SK-N-SH (cell line): ENCODE results near the gene MYO16. TPM values are rescaled to one million over a fixed set of nuclear protein-coding genes. Genes with fewer than 3 reads are reported as not detected.

ENCODE experiments used
- CTCF ChIA-PET: fragments of 300-600, 350-600 bp; formaldehyde crosslinking; extraction: SDS; loops from one replicate; lab custom pipeline; 2021; lab: Yijun Ruan, JAX
- POLR2A ChIA-PET: fragments of 350-600 bp; sonication (Branson Sonifier 250); formaldehyde crosslinking; extraction: SDS; loops from one replicate; lab custom pipeline; 2020; ENCODE audit warnings: antibody characterized with exemption, inconsistent platforms; lab: Yijun Ruan, JAX
- DNase-seq: peaks from one replicate; pipeline ENCODE4 v3.0.0; 2012
- H2AFZ ChIP-seq: fragments of 200-600 bp; sonication (generic); 2 replicates; pipeline ENCODE4 v1.8.1; 2016; ENCODE audit warnings: antibody characterized with exemption, mild to moderate bottlenecking, low read depth
- H3F3A ChIP-seq: fragments of 200-600 bp; sonication (generic); replicated peaks from 2 replicates; pipeline ENCODE3; 2016; ENCODE audit warnings: antibody characterized with exemption, mild to moderate bottlenecking; ENCODE audit not compliant: insufficient read depth
- H3K27ac ChIP-seq, 2 experiments: fragments of 200-500 bp in 1 of 2; fragments of 200-600 bp in 1 of 2; sonication (Bioruptor generic) in 1 of 2; sonication (generic), shearing (Covaris generic) in 1 of 2; 2 replicates each; pipeline versions ENCODE4 v1.5.1 to v1.6.1; 2014 to 2016; ENCODE audit warnings: low read depth in 2 of 2, inconsistent platforms in 1 of 2, low read length in 1 of 2, mild to moderate bottlenecking in 1 of 2, mixed read lengths in 1 of 2
- H3K27me3 ChIP-seq: fragments of 200-600 bp; sonication (generic), shearing (Covaris generic); 2 replicates; pipeline ENCODE4 v1.6.1; 2016; ENCODE audit warnings: mixed run types; ENCODE audit not compliant: insufficient read depth
- H3K36me3 ChIP-seq, 2 experiments: fragments of 200-500 bp in 1 of 2; fragments of 200-600 bp in 1 of 2; sonication (Bioruptor generic) in 1 of 2; sonication (generic) in 1 of 2; replicated peaks in 1 of 2; 2 replicates each; pipeline versions ENCODE3 to v1.5.1; 2014 to 2016; ENCODE audit warnings: low read length in 1 of 2, mild to moderate bottlenecking in 1 of 2; ENCODE audit not compliant: insufficient read depth in 2 of 2, control insufficient read depth in 1 of 2
- H3K4me1 ChIP-seq, 2 experiments: fragments of 200-500 bp in 1 of 2; fragments of 200-600 bp in 1 of 2; sonication (Bioruptor generic) in 1 of 2; sonication (generic), shearing (Covaris generic) in 1 of 2; 2 replicates each; pipeline versions ENCODE4 v1.5.1 to v1.6.1; 2014 to 2016; ENCODE audit warnings: low read depth in 1 of 2, low read length in 1 of 2, mixed run types in 1 of 2; ENCODE audit not compliant: insufficient read depth in 2 of 2, control insufficient read depth in 1 of 2
- H3K4me2 ChIP-seq: fragments of 200-600 bp; sonication (generic), shearing (Covaris generic); 2 replicates; pipeline ENCODE4 v1.6.1; 2017; ENCODE audit warnings: mixed run types
- H3K4me3 ChIP-seq, 2 experiments: fragments of 200-500 bp in 1 of 2; fragments of 200-600 bp in 1 of 2; sonication (Bioruptor generic) in 1 of 2; sonication (generic), shearing (Covaris generic) in 1 of 2; 2 replicates each; pipeline versions ENCODE4 v1.5.1 to v1.8.1; 2014 to 2016; ENCODE audit warnings: low read depth in 2 of 2, inconsistent platforms in 1 of 2, low read length in 1 of 2, mild to moderate bottlenecking in 1 of 2, mixed read lengths in 1 of 2, moderate library complexity in 1 of 2
- H3K79me2 ChIP-seq: fragments of 200-600 bp; sonication (generic); 2 replicates; pipeline ENCODE4 v1.8.1; 2017; ENCODE audit warnings: mild to moderate bottlenecking; ENCODE audit not compliant: insufficient read depth
- H3K9ac ChIP-seq: fragments of 200-600 bp; sonication (generic); 2 replicates; pipeline ENCODE4 v1.6.1; 2017; ENCODE audit warnings: mixed run types
- H3K9me2 ChIP-seq: fragments of 200-600 bp; sonication (generic); 2 replicates; pipeline ENCODE4 v1.6.1; 2017; ENCODE audit warnings: mixed run types
- H3K9me3 ChIP-seq: fragments of 200-600 bp; sonication (generic); 2 replicates; pipeline ENCODE4 v1.6.1; 2017; ENCODE audit warnings: mixed run types, mild to moderate bottlenecking, moderate library complexity
- H4K20me1 ChIP-seq: fragments of 200-600 bp; sonication (generic); 2 replicates; pipeline ENCODE4 v1.6.1; 2017; ENCODE audit warnings: mild to moderate bottlenecking, mixed run types; ENCODE audit not compliant: insufficient read depth
- CHD2 ChIP-seq: fragments of 150-350 bp; IDR thresholded peaks from 2 replicates; pipeline ENCODE4 v1.6.1; 2018; ENCODE audit warnings: low read length; ENCODE audit not compliant: partially characterized antibody
- EP300 ChIP-seq, 2 experiments: IDR thresholded peaks; 2 replicates each; pipeline versions ENCODE4 v1.4.0 to v1.6.1; 2012; ENCODE audit warnings: borderline replicate concordance in 1 of 2, low read depth in 1 of 2, low read length in 1 of 2
- EZH2phosphoT487 ChIP-seq: fragments of 200-600 bp; sonication (generic); IDR thresholded peaks from 2 replicates; pipeline ENCODE4 v1.6.1; 2017; ENCODE audit warnings: low read depth, mixed run types, mild to moderate bottlenecking, antibody characterized with exemption, moderate library complexity, borderline replicate concordance
- GABPA ChIP-seq: IDR thresholded peaks from 2 replicates; pipeline ENCODE4 v1.4.0; 2012; ENCODE audit warnings: low read depth, mild to moderate bottlenecking
- GATA2 ChIP-seq: sonication (generic); formaldehyde crosslinking; IDR thresholded peaks from 2 replicates; pipeline ENCODE4 v1.5.0; 2020; ENCODE audit warnings: mild to moderate bottlenecking, missing genetic modification reagents
- IRF3 ChIP-seq: fragments of 150-350 bp; IDR thresholded peaks from 2 replicates; pipeline ENCODE4 v1.6.1; 2016; ENCODE audit warnings: mild to moderate bottlenecking, low read depth, low read length
- MAX ChIP-seq: IDR thresholded peaks from 2 replicates; pipeline ENCODE4 v1.4.0; 2012; ENCODE audit warnings: low read depth
- MXI1 ChIP-seq: IDR thresholded peaks from 2 replicates; pipeline ENCODE4 v1.6.1; 2012; ENCODE audit warnings: mild to moderate bottlenecking, low read depth, low read length, improper control_type of control experiment
- POLR2AphosphoS5 ChIP-seq: IDR thresholded peaks from 2 replicates; pipeline ENCODE4 v1.6.1; 2012; ENCODE audit warnings: low read depth, low read length
- RAD21 ChIP-seq: IDR thresholded peaks from 2 replicates; pipeline ENCODE4 v1.6.1; 2012; ENCODE audit warnings: mild to moderate bottlenecking, low read length
- RCOR1 ChIP-seq: fragments of 150-350 bp; IDR thresholded peaks from 2 replicates; pipeline ENCODE4 v1.6.1; 2017; ENCODE audit warnings: antibody characterized with exemption, low read length
- REST ChIP-seq: IDR thresholded peaks from 2 replicates; pipeline ENCODE4 v1.6.1; 2012; ENCODE audit warnings: mild to moderate bottlenecking, low read depth, low read length, moderate library complexity
- RXRA ChIP-seq: IDR thresholded peaks from 2 replicates; pipeline ENCODE4 v1.4.0; 2012; ENCODE audit warnings: low read depth, mild to moderate bottlenecking, borderline replicate concordance
- SMC3 ChIP-seq: IDR thresholded peaks from 2 replicates; pipeline ENCODE4 v1.6.1; 2012; ENCODE audit warnings: low read depth, low read length, improper control_type of control experiment
- TEAD4 ChIP-seq: IDR thresholded peaks from 2 replicates; pipeline ENCODE4 v1.4.0; 2012; ENCODE audit warnings: mild to moderate bottlenecking, borderline replicate concordance; ENCODE audit not compliant: insufficient read depth
- YY1 ChIP-seq: IDR thresholded peaks from 2 replicates; pipeline ENCODE4 v1.4.0; 2012; ENCODE audit warnings: low read depth, mild to moderate bottlenecking
- ZBTB33 ChIP-seq: IDR thresholded peaks from 2 replicates; pipeline ENCODE4 v1.4.0; 2012; ENCODE audit warnings: low read depth, borderline replicate concordance
- WGBS: methylation state at CpG from one replicate; pipeline ENCODE4 v1.1.6; 2017; ENCODE audit warnings: low lambda C conversion rate; 5-methylcytosine and 5-hydroxymethylcytosine counted together
- polyA plus RNA-seq, 3 experiments: library from polyadenylated mRNA; depleted of rRNA; stranded (reverse); fragments of >200 nt; gene quantifications; 2 replicates each; pipeline ENCODE4 v1.2.3, GENCODE V29; 2012

The MYO16 gene
- polyA plus RNA-seq, 1 of the 3 experiments (the other 2 are of a cell fraction): 0.07 TPM

- Histone ChIP-seq H3K9ac (no peak overlapping the region), H3K27ac (no peak overlapping the region), H3K9me3 (no peaks in the 10 kb centered on the region), H3K27me3 (no peaks in the 10 kb centered on the region), H3K4me3 (no peak overlapping the region), H3K4me1 (no peaks in the 10 kb centered on the region), H4K20me1 (no peaks in the 10 kb centered on the region), H2AFZ (no peak overlapping the region), H3K4me2 (no peak overlapping the region), H3K9me2 (no peaks in the 10 kb centered on the region), H3K79me2 (no peaks in the 10 kb centered on the region), H3F3A (no peaks in the 10 kb centered on the region), H3K36me3 (no peaks in the 10 kb centered on the region)
- 57% methylated on average over 3 of the region's 3 CpGs for WGBS
- no peak for DNase-seq
- CTCF ChIA-PET: no interaction called here
- no peak for TF ChIP-seq CHD2
- TF ChIP-seq MXI1: no peak
- TF ChIP-seq RCOR1: no peak
- no peak for TF ChIP-seq RXRA
- no peak for TF ChIP-seq REST
- no peak for TF ChIP-seq RAD21
- no peak for TF ChIP-seq GABPA
- POLR2A ChIA-PET: no interaction called here
These were observed 167.9 kb downstream of the MYO16 start for GRCh38 chr13:108797354-108797753.

GRCh38 chr13:108807841-108808240 lies 178.4 kb downstream of the MYO16 start:
- Histone ChIP-seq H4K20me1 (no peaks in the 10 kb centered on the region), H3K4me1 (no peaks in the 10 kb centered on the region), H2AFZ (no peak overlapping the region), H3K9me3 (no peaks in the 10 kb centered on the region), H3K4me2 (no peak overlapping the region), H3K27me3 (no peaks in the 10 kb centered on the region), H3K36me3 (no peaks in the 10 kb centered on the region), H3K79me2 (no peaks in the 10 kb centered on the region), H3K9ac (no peak overlapping the region), H3K27ac (no peak overlapping the region), H3F3A (no peaks in the 10 kb centered on the region), H3K4me3 (no peak overlapping the region), H3K9me2 (no peaks in the 10 kb centered on the region)
- ChIA-PET POLR2A (no interaction called here), CTCF (no interaction called here)
- no peak for DNase-seq
- no peak for TF ChIP-seq POLR2AphosphoS5
- TF ChIP-seq EP300 (IDR thresholded peaks at IDR 0.05; ENCODE audit: borderline replicate concordance in 1 of 2, low read depth in 1 of 2, low read length in 1 of 2): no peak
- no peak for TF ChIP-seq IRF3
- TF ChIP-seq CHD2: no peak
- no peak for TF ChIP-seq ZBTB33
- no peak for TF ChIP-seq TEAD4
- TF ChIP-seq GATA2: no peak
- TF ChIP-seq SMC3: no peak
- no peak for TF ChIP-seq GABPA
- no peak for TF ChIP-seq YY1
- no peak for TF ChIP-seq EZH2phosphoT487
- TF ChIP-seq MAX: no peak
